ENCODE data around the gene ITGAE.
"Not testable (repeated sequence)": the region's sequence is repeated elsewhere in the genome, so short reads cannot be mapped to it uniquely, and the experiment has no call there.

ITGAE gene

DNA sequence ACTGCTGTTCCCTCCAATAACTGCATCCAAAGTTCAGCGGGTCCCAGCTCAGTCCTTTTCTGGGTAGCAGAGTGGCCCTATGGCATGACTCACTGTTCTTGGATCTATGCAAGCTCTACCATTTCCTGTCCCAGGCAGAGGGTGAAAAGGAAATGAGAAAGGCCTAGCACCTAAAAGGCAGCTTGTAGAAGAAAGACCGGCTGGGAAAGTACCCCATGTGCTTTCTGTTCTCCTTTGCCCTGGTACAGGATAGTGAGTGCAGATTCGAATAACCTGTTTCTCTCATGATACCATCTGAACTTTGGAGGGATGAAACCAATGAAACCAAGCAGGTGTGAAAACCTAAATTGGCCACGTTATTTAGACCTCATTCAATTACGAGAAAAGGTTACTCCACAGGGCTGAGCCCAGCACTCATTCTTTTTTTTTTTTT is 90.0 kb downstream of the ITGAE start:
- TF ChIP-seq, protein P1, sequence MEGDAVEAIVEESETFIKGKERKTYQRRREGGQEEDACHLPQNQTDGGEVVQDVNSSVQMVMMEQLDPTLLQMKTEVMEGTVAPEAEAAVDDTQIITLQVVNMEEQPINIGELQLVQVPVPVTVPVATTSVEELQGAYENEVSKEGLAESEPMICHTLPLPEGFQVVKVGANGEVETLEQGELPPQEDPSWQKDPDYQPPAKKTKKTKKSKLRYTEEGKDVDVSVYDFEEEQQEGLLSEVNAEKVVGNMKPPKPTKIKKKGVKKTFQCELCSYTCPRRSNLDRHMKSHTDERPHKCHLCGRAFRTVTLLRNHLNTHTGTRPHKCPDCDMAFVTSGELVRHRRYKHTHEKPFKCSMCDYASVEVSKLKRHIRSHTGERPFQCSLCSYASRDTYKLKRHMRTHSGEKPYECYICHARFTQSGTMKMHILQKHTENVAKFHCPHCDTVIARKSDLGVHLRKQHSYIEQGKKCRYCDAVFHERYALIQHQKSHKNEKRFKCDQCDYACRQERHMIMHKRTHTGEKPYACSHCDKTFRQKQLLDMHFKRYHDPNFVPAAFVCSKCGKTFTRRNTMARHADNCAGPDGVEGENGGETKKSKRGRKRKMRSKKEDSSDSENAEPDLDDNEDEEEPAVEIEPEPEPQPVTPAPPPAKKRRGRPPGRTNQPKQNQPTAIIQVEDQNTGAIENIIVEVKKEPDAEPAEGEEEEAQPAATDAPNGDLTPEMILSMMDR (IDR thresholded peaks at IDR 0.05; ENCODE audit: low read depth, low read length) = no peak
- DNase-seq = no peak
- H3K27me3 ChIP-seq (ENCODE audit: insufficient read depth, low read depth, severe bottlenecking) = no peaks in the 10 kb centered on the region
- H3K4me3 ChIP-seq (ENCODE audit: low read depth, low read length) = no peak overlapping the region
- no peak overlapping the region for H3K27ac ChIP-seq
- peaks cover 33% of the 10 kb centered on the region for H3K36me3 ChIP-seq
- no peaks in the 10 kb centered on the region for H3K9me3 ChIP-seq (ENCODE audit: severe bottlenecking)

GRCh38 chr17:3708366-3708765 is 92.6 kb downstream of the ITGAE start:
- DNase-seq = no peak
- no peak overlapping the region for H3K27ac ChIP-seq
- no peak overlapping the region for H3K4me3 ChIP-seq (ENCODE audit: low read depth, low read length)
- peaks cover 17% of the 10 kb centered on the region for H3K36me3 ChIP-seq
- no peaks in the 10 kb centered on the region for H3K9me3 ChIP-seq (ENCODE audit: severe bottlenecking)
- TF ChIP-seq, protein P1 (IDR thresholded peaks at IDR 0.05; ENCODE audit: low read depth, low read length) = no peak
- no peaks in the 10 kb centered on the region for H3K27me3 ChIP-seq (ENCODE audit: insufficient read depth, low read depth, severe bottlenecking)

DNA sequence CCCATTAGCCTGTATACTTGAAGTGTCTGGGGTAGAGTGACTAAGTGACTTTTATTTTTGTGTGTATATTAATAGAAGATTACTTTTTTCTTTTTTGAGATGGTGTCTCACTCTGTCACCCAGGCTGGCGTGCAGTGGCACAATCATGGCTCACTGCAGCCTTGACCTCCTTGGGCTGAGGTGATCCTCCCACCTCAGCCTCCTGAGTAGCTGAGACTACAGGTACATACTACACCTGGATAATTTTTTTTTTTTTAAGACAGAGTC is 95.3 kb downstream of the ITGAE start:
- not testable (repeated sequence) for DNase-seq; H3K27ac ChIP-seq; H3K36me3 ChIP-seq; H3K4me3 ChIP-seq (ENCODE audit: low read depth, low read length); H3K27me3 ChIP-seq (ENCODE audit: insufficient read depth, low read depth, severe bottlenecking); H3K9me3 ChIP-seq (ENCODE audit: severe bottlenecking)

- no peak for DNase-seq
- no peak overlapping the region for H3K27ac ChIP-seq
- TF ChIP-seq, protein P1 (IDR thresholded peaks at IDR 0.05; ENCODE audit: low read depth, low read length) = no peak
Measured at GRCh38 chr17:3704931-3705717, 95.9 kb downstream of the ITGAE start.

GRCh38 chr17:3702041-3702539 is 98.9 kb downstream of the ITGAE start:
- H3K4me3 ChIP-seq (ENCODE audit: low read depth, low read length); DNase-seq; H3K36me3 ChIP-seq; H3K27me3 ChIP-seq (ENCODE audit: insufficient read depth, low read depth, severe bottlenecking); H3K9me3 ChIP-seq (ENCODE audit: severe bottlenecking); H3K27ac ChIP-seq: not testable (repeated sequence)

More at GRCh38 chr17:3704931-3705717, 95.9 kb downstream of the ITGAE start:
- Histone ChIP-seq H3K36me3 (peaks cover 7% of the 10 kb centered on the region), H3K9me3 (ENCODE audit: severe bottlenecking) (peaks cover 5% of the 10 kb centered on the region), H3K4me3 (ENCODE audit: low read depth, low read length) (no peak overlapping the region), H3K27me3 (ENCODE audit: insufficient read depth, low read depth, severe bottlenecking) (no peaks in the 10 kb centered on the region)

- Histone ChIP-seq H3K36me3 (peaks cover 7% of the 10 kb centered on the region; the same call in 1 of the 2 replicates), H3K9me3 (ENCODE audit: severe bottlenecking) (peaks cover 5% of the 10 kb centered on the region), H3K4me3 (ENCODE audit: low read depth, low read length) (no peak overlapping the region), H3K27ac (no peak overlapping the region), H3K27me3 (ENCODE audit: insufficient read depth, low read depth, severe bottlenecking) (no peaks in the 10 kb centered on the region)
- DNase-seq = no peak
- TF ChIP-seq, protein P1 (IDR thresholded peaks at IDR 0.05; ENCODE audit: low read depth, low read length) = no peak
Measured at GRCh38 chr17:3699951-3700350, 101.0 kb downstream of the ITGAE start.

DNA sequence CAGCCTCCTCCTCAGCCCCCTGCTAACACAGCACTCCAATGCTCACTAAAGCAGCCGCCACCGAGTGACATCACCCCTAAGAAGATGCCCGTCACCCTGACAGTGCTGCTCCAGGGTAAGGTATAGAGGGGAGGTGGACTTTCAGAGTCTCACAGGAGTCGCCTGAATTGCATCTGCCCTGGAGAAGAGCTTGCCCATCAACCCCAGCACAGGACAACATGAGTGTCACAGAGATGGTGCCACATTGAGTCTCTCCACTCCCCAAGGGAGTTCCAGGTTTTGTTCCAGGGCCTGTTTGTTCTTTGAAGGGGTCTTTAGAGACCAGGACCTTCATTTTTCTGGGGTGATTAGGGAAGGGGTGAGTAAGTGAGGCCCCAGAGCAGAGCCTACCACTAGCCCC is 102.8 kb downstream of the ITGAE start:
- Histone ChIP-seq H3K27me3 (ENCODE audit: insufficient read depth, low read depth, severe bottlenecking) (no peaks in the 10 kb centered on the region), H3K36me3 (peaks cover 7% of the 10 kb centered on the region; the same call in 1 of the 2 replicates), H3K4me3 (ENCODE audit: low read depth, low read length) (no peak overlapping the region), H3K27ac (no peak overlapping the region), H3K9me3 (ENCODE audit: severe bottlenecking) (peaks cover 5% of the 10 kb centered on the region)
- DNase-seq = no peak
- TF ChIP-seq, protein P1 (IDR thresholded peaks at IDR 0.05; ENCODE audit: low read depth, low read length) = no peak
